Loucy (cell line): Measurements from ENCODE around the gene TOP3B.

Experiments
- H2AFZ ChIP-seq: fragments of 200-600 bp; sonication (generic); 2 replicates; pipeline ENCODE4 v1.6.0; 2016; ENCODE audit warnings: antibody characterized with exemption, mild to moderate bottlenecking, low read length, moderate library complexity
- H3F3A ChIP-seq: fragments of 200-600 bp; 2 replicates; pipeline ENCODE4 v1.6.0; 2016; ENCODE audit warnings: antibody characterized with exemption, low read depth, mild to moderate bottlenecking
- H3K27me3 ChIP-seq: fragments of 200-600 bp; sonication (generic); 2 replicates; pipeline ENCODE4 v1.6.1; 2014; ENCODE audit warnings: low read length, mild to moderate bottlenecking; ENCODE audit not compliant: insufficient read depth, poor library complexity, severe bottlenecking
- H3K36me3 ChIP-seq: fragments of 200-600 bp; sonication (generic); 2 replicates; pipeline ENCODE4 v1.6.1; 2016; ENCODE audit warnings: low read length; ENCODE audit not compliant: insufficient read depth
- H3K4me1 ChIP-seq: fragments of 200-600 bp; sonication (generic); 2 replicates; pipeline ENCODE4 v1.5.1; 2014; ENCODE audit warnings: low read length, mild to moderate bottlenecking; ENCODE audit not compliant: insufficient read depth, poor library complexity, severe bottlenecking
- H3K4me2 ChIP-seq: fragments of 200-600 bp; sonication (generic); 2 replicates; pipeline ENCODE4 v1.6.0; 2014; ENCODE audit warnings: antibody characterized with exemption, low read length, low read depth, mild to moderate bottlenecking; ENCODE audit not compliant: poor library complexity, severe bottlenecking
- H3K4me3 ChIP-seq: fragments of 200-600 bp; sonication (generic); 2 replicates; pipeline ENCODE4 v1.5.1; 2014; ENCODE audit warnings: low read length, mild to moderate bottlenecking, mixed read lengths; ENCODE audit not compliant: poor library complexity, severe bottlenecking
- H3K79me2 ChIP-seq: fragments of 200-600 bp; sonication (generic); 2 replicates; pipeline ENCODE4 v1.6.1; 2014; ENCODE audit warnings: low read length; ENCODE audit not compliant: insufficient read depth
- H3K9ac ChIP-seq: fragments of 200-600 bp; sonication (generic); 2 replicates; pipeline ENCODE4 v1.6.0; 2014; ENCODE audit warnings: mild to moderate bottlenecking, low read depth, low read length, moderate library complexity; ENCODE audit not compliant: poor library complexity, severe bottlenecking
- H3K9me2 ChIP-seq: fragments of 200-600 bp; sonication (generic); replicated peaks from 2 replicates; pipeline ENCODE4 v1.6.1; 2016; ENCODE audit warnings: low read depth, low read length, mixed read lengths
- H3K9me3 ChIP-seq: fragments of 200-600 bp; sonication (generic); 2 replicates; pipeline ENCODE4 v1.6.1; 2014; ENCODE audit warnings: mild to moderate bottlenecking, antibody characterized with exemption, low read length, low read depth; ENCODE audit not compliant: insufficient read depth
- H4K20me1 ChIP-seq: fragments of 200-600 bp; sonication (generic); 2 replicates; pipeline ENCODE4 v1.6.0; 2014; ENCODE audit warnings: antibody characterized with exemption, low read length, mild to moderate bottlenecking; ENCODE audit not compliant: insufficient read depth, poor library complexity, severe bottlenecking
- EZH2phosphoT487 ChIP-seq: fragments of 200-600 bp; IDR thresholded peaks from 2 replicates; pipeline ENCODE4 v1.6.1; 2018; ENCODE audit warnings: antibody characterized with exemption, mild to moderate bottlenecking, moderate library complexity, borderline replicate concordance
- TF ChIP-seq, protein P1 (sequence below): fragments of 200-600 bp; sonication (generic); conservative IDR thresholded peaks from 2 replicates; pipeline ENCODE4 v1.5.1; 2014; ENCODE audit warnings: mild to moderate bottlenecking, antibody characterized with exemption, low read length

The TOP3B gene

DNA sequence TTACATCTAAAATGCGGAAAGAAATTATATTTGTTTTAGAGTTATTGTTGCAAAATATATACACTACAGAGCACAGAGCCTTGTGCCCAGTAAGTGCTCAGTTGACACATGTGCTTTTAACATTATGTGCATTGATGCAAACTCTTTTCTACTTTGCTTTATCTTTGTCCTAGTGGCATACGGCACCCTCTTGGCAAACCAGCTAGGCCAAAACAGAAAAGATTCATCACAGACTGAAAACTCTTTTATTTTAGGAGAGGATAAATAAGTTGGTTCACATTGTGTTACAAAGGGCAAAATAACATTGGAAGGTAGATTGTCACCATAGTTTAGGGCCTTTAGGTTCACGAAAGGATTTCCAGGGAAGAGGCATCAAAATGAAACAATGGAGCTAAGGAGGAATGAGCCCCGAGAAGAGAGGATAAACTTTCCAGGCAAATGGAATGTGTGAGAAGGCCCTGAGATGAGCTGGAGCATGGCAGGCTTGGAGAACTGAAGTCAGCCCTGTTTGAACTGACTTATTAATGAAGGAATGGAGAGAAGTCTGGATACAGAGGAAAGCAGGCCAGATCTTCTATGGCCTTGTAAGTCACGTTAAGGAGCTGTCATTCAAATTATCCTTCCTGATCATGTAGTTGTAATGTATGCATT lies 23.5 kb upstream of the TOP3B start:
- no peaks in the 10 kb centered on the region for H3K79me2 ChIP-seq
- H3K9me2 ChIP-seq: no peaks in the 10 kb centered on the region
- H3K4me1 ChIP-seq: no peaks in the 10 kb centered on the region
- H3K27me3 ChIP-seq: no peaks in the 10 kb centered on the region
- H2AFZ ChIP-seq: no peak overlapping the region
- no peaks in the 10 kb centered on the region for H4K20me1 ChIP-seq
- no peak overlapping the region for H3K9ac ChIP-seq
- TF ChIP-seq, protein P1, sequence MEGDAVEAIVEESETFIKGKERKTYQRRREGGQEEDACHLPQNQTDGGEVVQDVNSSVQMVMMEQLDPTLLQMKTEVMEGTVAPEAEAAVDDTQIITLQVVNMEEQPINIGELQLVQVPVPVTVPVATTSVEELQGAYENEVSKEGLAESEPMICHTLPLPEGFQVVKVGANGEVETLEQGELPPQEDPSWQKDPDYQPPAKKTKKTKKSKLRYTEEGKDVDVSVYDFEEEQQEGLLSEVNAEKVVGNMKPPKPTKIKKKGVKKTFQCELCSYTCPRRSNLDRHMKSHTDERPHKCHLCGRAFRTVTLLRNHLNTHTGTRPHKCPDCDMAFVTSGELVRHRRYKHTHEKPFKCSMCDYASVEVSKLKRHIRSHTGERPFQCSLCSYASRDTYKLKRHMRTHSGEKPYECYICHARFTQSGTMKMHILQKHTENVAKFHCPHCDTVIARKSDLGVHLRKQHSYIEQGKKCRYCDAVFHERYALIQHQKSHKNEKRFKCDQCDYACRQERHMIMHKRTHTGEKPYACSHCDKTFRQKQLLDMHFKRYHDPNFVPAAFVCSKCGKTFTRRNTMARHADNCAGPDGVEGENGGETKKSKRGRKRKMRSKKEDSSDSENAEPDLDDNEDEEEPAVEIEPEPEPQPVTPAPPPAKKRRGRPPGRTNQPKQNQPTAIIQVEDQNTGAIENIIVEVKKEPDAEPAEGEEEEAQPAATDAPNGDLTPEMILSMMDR: no peak
- TF ChIP-seq EZH2phosphoT487: no peak
- no peak overlapping the region for H3K4me3 ChIP-seq
- H3K9me3 ChIP-seq: no peaks in the 10 kb centered on the region
- no peaks in the 10 kb centered on the region for H3F3A ChIP-seq
- H3K36me3 ChIP-seq: no peaks in the 10 kb centered on the region
- H3K4me2 ChIP-seq: no peak overlapping the region

- Histone ChIP-seq H3F3A (no peaks in the 10 kb centered on the region), H3K9me2 (no peaks in the 10 kb centered on the region), H3K4me3 (no peak overlapping the region), H3K79me2 (no peaks in the 10 kb centered on the region), H3K36me3 (no peaks in the 10 kb centered on the region), H3K4me2 (no peak overlapping the region), H4K20me1 (no peaks in the 10 kb centered on the region), H3K9ac (no peak overlapping the region), H2AFZ (no peak overlapping the region), H3K4me1 (no peaks in the 10 kb centered on the region), H3K27me3 (no peaks in the 10 kb centered on the region), H3K9me3 (no peaks in the 10 kb centered on the region)
- TF ChIP-seq, protein P1: no peak
- no peak for TF ChIP-seq EZH2phosphoT487
Observed at GRCh38 chr22:22003233-22003632, 20.6 kb upstream of the TOP3B start.

- Histone ChIP-seq H3K27me3 (no peaks in the 10 kb centered on the region), H3K4me2 (no peak overlapping the region), H2AFZ (no peak overlapping the region), H3F3A (no peaks in the 10 kb centered on the region), H3K79me2 (no peaks in the 10 kb centered on the region), H3K9ac (no peak overlapping the region), H3K9me2 (no peaks in the 10 kb centered on the region), H3K9me3 (no peaks in the 10 kb centered on the region), H4K20me1 (no peaks in the 10 kb centered on the region), H3K36me3 (no peaks in the 10 kb centered on the region), H3K4me1 (no peaks in the 10 kb centered on the region), H3K4me3 (no peak overlapping the region)
- TF ChIP-seq, protein P1: no peak
- TF ChIP-seq EZH2phosphoT487: no peak
Observed at GRCh38 chr22:22002526-22003055, 20.0 kb upstream of the TOP3B start.
